Measurements from ENCODE around the gene KCNK6.

- TF ChIP-seq POLR2A (IDR thresholded peaks at IDR 0.05) (no peak), CTCF (IDR thresholded peaks at IDR 0.05) (no peak)
Measured at GRCh38 chr19:38270587-38271167, 49.0 kb upstream of the KCNK6 start.

All from body of pancreas (tissue), 4 donors.